COLO668 (cell line): ENCODE measurements around the gene SNHG17.

ENCODE experiments used
- DNase-seq: peaks from one replicate; lab custom pipeline; 2025; ENCODE audit not compliant: unreplicated experiment; lab: John Stamatoyannopoulos, UW

The SNHG17 gene

DNA sequence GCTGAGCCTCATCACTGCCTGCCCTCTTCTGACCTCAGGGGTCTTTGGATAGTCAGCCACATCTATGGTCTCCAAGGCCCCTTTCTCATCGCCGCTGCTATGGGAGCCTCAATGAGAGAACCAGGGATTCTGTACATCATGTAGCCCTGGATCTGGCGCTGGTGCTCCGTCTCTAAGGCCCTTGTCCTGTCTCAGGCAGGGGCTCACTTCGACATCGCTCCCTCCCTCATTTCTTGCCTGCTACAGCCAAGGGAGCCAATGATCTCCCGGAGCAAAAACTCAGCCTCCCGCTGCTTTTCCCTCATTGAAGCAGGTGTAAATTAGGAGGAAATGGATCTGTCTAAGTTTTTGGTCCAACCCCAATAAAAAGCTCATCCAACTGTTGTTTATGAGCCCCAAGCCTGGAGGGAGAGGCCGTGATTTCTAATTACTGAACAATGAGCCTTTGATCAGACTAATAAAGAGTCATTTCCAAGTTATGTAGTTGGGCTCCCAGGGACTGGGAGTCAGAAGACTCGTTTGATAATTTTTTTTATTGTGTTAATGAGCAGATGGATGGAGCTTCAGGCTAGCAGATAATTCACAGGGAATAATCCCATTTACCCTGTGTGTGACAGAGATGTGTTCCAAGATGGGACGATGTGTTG, 58.0 kb downstream of the SNHG17 start:
- DNase-seq = no peak

DNA sequence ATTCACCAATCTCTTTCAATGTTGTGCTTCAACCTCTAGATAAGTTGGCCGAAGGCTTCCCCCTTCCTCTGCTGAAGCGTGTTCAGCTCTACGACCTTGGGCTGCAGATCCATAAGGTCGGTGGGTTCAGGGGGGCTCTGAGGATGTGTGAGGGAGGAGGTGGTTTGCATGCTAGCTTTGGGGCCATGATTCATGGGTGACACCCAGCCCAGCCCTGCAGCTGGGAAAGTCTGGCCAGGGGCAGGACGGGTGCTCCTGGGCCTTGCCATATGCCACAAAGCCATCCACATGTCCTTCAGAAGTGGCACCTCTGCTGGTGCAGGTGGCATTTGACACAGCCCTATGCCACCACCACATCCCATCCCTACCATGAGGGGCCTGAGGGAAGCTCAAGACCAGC, 61.2 kb downstream of the SNHG17 start:
- no peak for DNase-seq

DNA sequence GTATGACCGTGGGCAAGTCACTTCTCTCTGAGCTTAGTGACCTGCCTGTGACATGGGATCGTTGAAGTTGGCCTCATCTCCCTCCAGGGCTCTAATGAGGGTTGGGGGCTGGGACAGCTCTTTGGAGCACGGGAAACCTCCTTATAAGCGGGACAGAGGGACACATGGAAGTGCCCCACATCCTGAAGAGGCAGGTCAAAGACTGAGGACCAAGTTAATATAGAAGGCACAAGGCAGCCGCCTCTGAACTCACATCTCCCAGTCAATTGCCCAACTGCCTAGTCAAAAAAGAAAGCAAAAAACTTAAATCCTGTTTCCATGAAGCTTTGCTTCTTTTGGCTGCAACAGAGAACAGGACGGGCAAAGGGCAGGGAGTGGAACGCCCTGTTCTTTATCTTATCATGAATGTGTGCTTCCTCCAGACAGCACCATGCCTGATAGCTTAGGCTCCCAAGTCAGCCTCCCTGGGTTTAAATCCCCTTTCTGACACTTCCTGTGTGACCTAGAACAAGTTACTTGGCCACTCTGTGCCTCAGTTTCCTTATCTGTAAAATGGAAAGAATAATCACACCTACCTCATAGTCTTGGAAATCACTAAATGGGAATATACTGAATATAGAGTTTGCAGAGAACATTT, 61.8 kb downstream of the SNHG17 start:
- DNase-seq = no peak

DNA sequence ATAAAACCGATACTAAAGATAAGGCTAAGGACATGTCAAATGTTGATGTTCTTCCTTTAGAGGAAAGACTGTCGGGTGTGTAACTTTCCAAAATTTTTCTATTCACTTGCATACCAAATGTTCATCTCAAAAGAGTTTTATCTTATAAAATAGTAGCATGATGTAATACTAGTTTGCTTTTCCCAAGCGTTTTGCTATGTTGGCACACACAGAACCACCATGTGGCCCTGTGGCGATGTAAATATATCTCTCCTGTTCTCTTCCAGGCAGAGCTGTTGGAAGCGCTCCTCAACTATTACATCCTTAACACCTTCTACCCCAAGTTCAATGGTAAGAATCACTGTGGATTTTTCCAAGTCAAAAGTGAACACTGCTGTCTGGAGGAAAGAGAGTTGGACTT, 62.3 kb downstream of the SNHG17 start:
- no peak for DNase-seq
